Placental epithelial cell (primary cell): ENCODE measurements around the gene RGN. TPM values are rescaled to one million over a fixed set of nuclear protein-coding genes. Genes with fewer than 3 reads are reported as not detected.

Experiments
- small RNA-seq: library from RNA; depleted of rRNA; stranded (forward); fragments of <200 nt; gene quantifications from one replicate; pipeline ENCODE3, GENCODE V24; 2012
- total RNA-seq: library from RNA; depleted of rRNA; stranded (reverse); fragments of >200 nt; gene quantifications from 2 replicates; pipeline ENCODE4 v1.2.3, GENCODE V29; 2012

Gene RGN
- 0.79 TPM in 1 of 2 replicates, not detected in the other for total RNA-seq

DNA sequence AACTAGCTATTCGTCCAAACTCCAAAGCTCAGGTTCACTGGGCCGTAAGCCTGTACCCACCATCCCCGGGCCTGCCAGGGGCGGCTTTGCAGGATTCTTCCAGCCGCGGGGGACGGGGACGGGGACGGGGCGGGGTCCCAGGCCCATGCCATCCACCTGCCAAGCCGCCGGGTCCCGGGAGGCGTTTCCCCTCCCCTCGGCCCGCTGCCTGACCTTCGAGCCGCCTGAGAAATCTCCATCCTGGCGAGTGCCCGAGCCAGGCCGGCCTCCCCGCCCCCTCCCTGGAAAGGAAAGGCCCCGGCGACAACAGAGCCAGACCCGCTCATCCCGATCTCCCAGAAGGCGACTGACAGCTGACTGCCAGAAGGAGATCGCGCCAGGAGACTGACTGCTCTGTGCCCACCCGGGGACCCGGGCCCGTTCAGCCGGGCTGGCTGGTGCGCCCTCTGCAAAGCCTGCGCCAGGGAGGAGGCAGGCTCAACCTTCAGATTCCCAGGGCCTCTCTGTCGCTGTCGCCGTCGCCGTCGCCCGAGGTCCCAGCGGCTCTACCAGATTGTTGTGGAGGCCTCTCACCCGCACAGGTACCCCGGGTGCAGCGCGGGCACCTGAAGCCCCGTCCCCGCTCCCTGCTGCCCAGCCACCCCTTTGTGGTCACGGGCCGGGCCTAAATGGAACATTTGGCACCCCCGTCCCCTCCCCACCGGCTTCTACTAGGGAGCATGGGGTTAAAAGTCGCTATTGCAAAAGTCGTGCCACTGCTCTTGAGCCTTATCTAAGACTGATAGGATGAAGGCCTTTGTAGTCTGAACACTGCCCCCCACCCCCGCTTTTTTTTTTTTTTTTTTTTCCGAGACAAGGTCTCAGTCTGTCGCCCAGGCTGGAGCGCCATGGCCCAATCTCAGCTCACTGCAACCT, at the start of gene RGN:
RGN (plus strand) TSS at position 315 of the 915 bp plus-strand sequence. CDS start 2,702 bp downstream, outside the sequence.

Small RNA genes lying within 50 kb of the gene (small RNA-seq; reads per million reads assigned to genes)
- 1.1 reads per million, percentile 60 among the genes with 10 or more reads in this experiment for gene RNU12-2P
- not detected for gene RNU6-1189P

Other genes starting within 250 kb of the RGN start
- gene RP2, start 241.4 kb upstream of the RGN start, total RNA-seq, result 8.6 and 12.4 TPM in 2 replicates
- gene JADE3, start 166.0 kb upstream of the RGN start, total RNA-seq, result 6.2 and 8.2 TPM in 2 replicates
- gene NDUFB11, start 66.3 kb downstream of the RGN start, total RNA-seq, result 61.3 and 89.1 TPM in 2 replicates
- 40.4 and 70.8 TPM in 2 replicates for gene RBM10, start 66.8 kb downstream of the RGN start, total RNA-seq
- gene UBA1, start 115.4 kb downstream of the RGN start, total RNA-seq, result 197 and 296 TPM in 2 replicates
- gene CDK16, start 140.2 kb downstream of the RGN start, total RNA-seq, result 111 and 134 TPM in 2 replicates
- gene USP11, start 154.6 kb downstream of the RGN start, total RNA-seq, result 59.0 and 73.0 TPM in 2 replicates